Measurements from ENCODE around the gene FBXO30.

DNA sequence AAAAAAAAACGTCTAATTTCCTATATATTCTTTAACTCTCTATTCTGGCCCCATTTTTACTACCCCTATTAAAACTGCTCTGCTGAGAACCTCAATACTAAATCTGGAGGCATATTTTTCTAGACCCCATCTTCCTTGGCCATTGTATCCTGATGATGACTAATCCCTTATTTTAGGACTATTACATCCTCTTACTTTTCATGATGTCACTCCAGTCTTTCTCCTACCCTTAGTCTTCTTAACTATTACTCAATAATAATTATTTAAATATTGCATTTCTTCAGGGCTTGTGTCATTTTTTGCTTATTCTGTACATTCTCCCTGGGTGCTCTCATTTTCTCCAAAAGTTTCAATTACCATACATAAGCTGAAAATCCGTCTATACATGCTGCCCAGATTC is 6.4 kb downstream of the FBXO30 start:
- TF ChIP-seq POLR2A (IDR thresholded peaks at IDR 0.05; ENCODE audit: low read length): no peak
- TF ChIP-seq GATA1 (IDR thresholded peaks at IDR 0.05; ENCODE audit: low read depth, low read length): no peak
